GM23338 (cell line): Measurements from ENCODE around the gene TRIM63. TPM values are rescaled to one million over a fixed set of nuclear protein-coding genes. Genes with fewer than 3 reads are reported as not detected.

Experiments used
- ATAC-seq: fragments of 200-7000 bp; cut with Tn5 transposase; 3 replicates; pipeline ENCODE4 v1.9.1; 2020
- DNase-seq: peaks from one replicate; pipeline ENCODE4 v3.0.0-alpha.2; 2015; ENCODE audit warnings: low spot score
- H2AFZ ChIP-seq: fragments of 200-600 bp; sonication (generic); 2 replicates; pipeline ENCODE4 v1.8.0; 2016; ENCODE audit warnings: antibody characterized with exemption, mild to moderate bottlenecking, moderate library complexity
- H3F3A ChIP-seq: fragments of 200-600 bp; sonication (generic); replicated peaks from 2 replicates; pipeline ENCODE4 v1.8.0; 2017; ENCODE audit warnings: antibody characterized with exemption, mixed run types, low read depth
- H3K27ac ChIP-seq: fragments of 200-600 bp; sonication (generic); 2 replicates; pipeline ENCODE4 v1.6.1; 2016; ENCODE audit warnings: low read depth
- H3K27me3 ChIP-seq: fragments of 200-600 bp; sonication (generic); 2 replicates; pipeline ENCODE4 v1.8.0; 2016; ENCODE audit warnings: mild to moderate bottlenecking, mixed run types, moderate library complexity; ENCODE audit not compliant: insufficient read depth
- H3K36me3 ChIP-seq: fragments of 200-600 bp; sonication (generic); 2 replicates; pipeline ENCODE4 v1.8.0; 2016; ENCODE audit warnings: mild to moderate bottlenecking; ENCODE audit not compliant: insufficient read depth
- H3K4me1 ChIP-seq: fragments of 200-600 bp; sonication (generic); 2 replicates; pipeline ENCODE4 v1.8.0; 2016; ENCODE audit warnings: mild to moderate bottlenecking, moderate library complexity; ENCODE audit not compliant: insufficient read depth
- H3K4me2 ChIP-seq: fragments of 200-600 bp; sonication (generic); 2 replicates; pipeline ENCODE4 v1.7.1; 2017; ENCODE audit warnings: mixed run types
- H3K4me3 ChIP-seq: fragments of 200-600 bp; sonication (generic); 2 replicates; pipeline ENCODE4 v1.6.1; 2016; ENCODE audit warnings: mixed run types
- H3K79me2 ChIP-seq: fragments of 200-600 bp; sonication (generic); replicated peaks from 2 replicates; pipeline ENCODE4 v1.8.0; 2017; ENCODE audit warnings: mild to moderate bottlenecking; ENCODE audit not compliant: insufficient read depth
- H3K9me2 ChIP-seq: fragments of 200-600 bp; sonication (generic); 2 replicates; pipeline ENCODE4 v1.8.0; 2017; ENCODE audit not compliant: insufficient read depth
- H4K20me1 ChIP-seq: fragments of 200-600 bp; sonication (generic); replicated peaks from 2 replicates; pipeline ENCODE4 v1.8.0; 2017; ENCODE audit warnings: mild to moderate bottlenecking; ENCODE audit not compliant: insufficient read depth
- H3K27ac Mint-ChIP-seq: 2 replicates; pipeline ENCODE4 v1.8.0; 2020; ENCODE audit warnings: inconsistent platforms, mild to moderate bottlenecking, moderate library complexity, mixed read lengths
- H3K27me3 Mint-ChIP-seq: 3 replicates; pipeline ENCODE4 v1.8.0; 2022; ENCODE audit warnings: low read depth, mild to moderate bottlenecking, moderate library complexity, mixed read lengths, inconsistent platforms; ENCODE audit not compliant: insufficient read depth, poor library complexity
- H3K36me3 Mint-ChIP-seq: 3 replicates; pipeline ENCODE4 v1.8.0; 2021; ENCODE audit warnings: low read depth, mild to moderate bottlenecking, inconsistent platforms, moderate library complexity, mixed read lengths
- H3K4me1 Mint-ChIP-seq: 3 replicates; pipeline ENCODE4 v1.8.0; 2020; ENCODE audit warnings: mild to moderate bottlenecking, inconsistent platforms, mixed read lengths
- H3K4me3 Mint-ChIP-seq: 3 replicates; pipeline ENCODE4 v1.8.0; 2021; ENCODE audit warnings: moderate library complexity, mild to moderate bottlenecking, inconsistent platforms, mixed read lengths
- H3K9me3 Mint-ChIP-seq: 3 replicates; pipeline ENCODE4 v1.8.0; 2020; ENCODE audit warnings: moderate library complexity, mild to moderate bottlenecking, inconsistent platforms, mixed read lengths
- CREB1 ChIP-seq: fragments of 250-450 bp; sonication (Bioruptor Pico); IDR thresholded peaks from 2 replicates; pipeline ENCODE4 v1.5.0; 2020; ENCODE audit warnings: low read depth, mild to moderate bottlenecking, moderate library complexity
- CTCF ChIP-seq, 2 experiments: fragments of 200-600 bp in 1 of 2; sonication (generic) in 1 of 2; conservative IDR thresholded peaks; 2 replicates each; pipeline versions ENCODE4 v1.5.1 to v1.6.1; 2016 to 2017; ENCODE audit warnings: antibody characterized with exemption in 2 of 2, low read depth in 2 of 2, mild to moderate bottlenecking in 2 of 2, moderate library complexity in 1 of 2
- EZH2 ChIP-seq: fragments of 200-600 bp; sonication (generic); IDR thresholded peaks from one replicate; pipeline ENCODE4 v1.8.0; 2017; ENCODE audit warnings: antibody characterized with exemption, mild to moderate bottlenecking, low read depth; ENCODE audit not compliant: unreplicated experiment
- EZH2phosphoT487 ChIP-seq: fragments of 200-600 bp; sonication (generic); IDR thresholded peaks from one replicate; pipeline ENCODE4 v1.8.1; 2018; ENCODE audit warnings: antibody characterized with exemption; ENCODE audit not compliant: unreplicated experiment
- JUNB ChIP-seq: IDR thresholded peaks from one replicate; pipeline ENCODE4 v1.6.1; 2016; ENCODE audit warnings: antibody characterized with exemption; ENCODE audit not compliant: unreplicated experiment
- NANOG ChIP-seq: IDR thresholded peaks from 2 replicates; pipeline ENCODE4 v1.6.1; 2016; ENCODE audit warnings: antibody characterized with exemption, borderline replicate concordance
- POLR2AphosphoS5 ChIP-seq: IDR thresholded peaks from 2 replicates; pipeline ENCODE4 v1.6.1; 2016; ENCODE audit warnings: antibody characterized with exemption, low read depth
- STAT1 ChIP-seq: IDR thresholded peaks from one replicate; pipeline ENCODE4 v1.6.1; 2016; ENCODE audit warnings: antibody characterized with exemption; ENCODE audit not compliant: unreplicated experiment
- ZNF114 ChIP-seq: fragments of 250-450 bp; sonication (Bioruptor Pico); IDR thresholded peaks from 2 replicates; pipeline ENCODE4 v1.5.0; 2020; ENCODE audit warnings: mild to moderate bottlenecking, moderate library complexity
- ZNF331 ChIP-seq: fragments of 250-450 bp; sonication (Bioruptor Pico); IDR thresholded peaks from 2 replicates; pipeline ENCODE4 v1.5.0; 2020; ENCODE audit warnings: low read depth, mild to moderate bottlenecking, moderate library complexity
- polyA plus RNA-seq: library from polyadenylated mRNA; unstranded; fragments of >200 nt; fragmentation: Nextera tagmentation; extraction: Ambion mirVana; gene quantifications from 2 replicates; pipeline ENCODE4 v1.2.1, GENCODE V29; 2016
- total RNA-seq: library from RNA; depleted of rRNA; stranded (reverse); fragments of >200 nt; shearing (Covaris generic); gene quantifications from 2 replicates; pipeline ENCODE4 v1.2.3, GENCODE V29; 2014
- TF ChIP-seq, protein P1 (sequence below): IDR thresholded peaks from one replicate; pipeline ENCODE4 v1.6.1; 2018; ENCODE audit warnings: antibody characterized with exemption; ENCODE audit not compliant: unreplicated experiment
- TF ChIP-seq, protein P2 (sequence below): IDR thresholded peaks from 2 replicates; pipeline ENCODE4 v1.6.1; 2016; ENCODE audit warnings: antibody characterized with exemption
- TF ChIP-seq, protein P3 (sequence below): fragments of 250-450 bp; sonication (Bioruptor Pico); IDR thresholded peaks from 2 replicates; pipeline ENCODE4 v1.5.0; 2020; ENCODE audit warnings: mild to moderate bottlenecking, moderate library complexity

Gene TRIM63
- total and polyA plus RNA-seq, 2 experiments from 2014 or later = 0.17 TPM; not detected in 1

DNA sequence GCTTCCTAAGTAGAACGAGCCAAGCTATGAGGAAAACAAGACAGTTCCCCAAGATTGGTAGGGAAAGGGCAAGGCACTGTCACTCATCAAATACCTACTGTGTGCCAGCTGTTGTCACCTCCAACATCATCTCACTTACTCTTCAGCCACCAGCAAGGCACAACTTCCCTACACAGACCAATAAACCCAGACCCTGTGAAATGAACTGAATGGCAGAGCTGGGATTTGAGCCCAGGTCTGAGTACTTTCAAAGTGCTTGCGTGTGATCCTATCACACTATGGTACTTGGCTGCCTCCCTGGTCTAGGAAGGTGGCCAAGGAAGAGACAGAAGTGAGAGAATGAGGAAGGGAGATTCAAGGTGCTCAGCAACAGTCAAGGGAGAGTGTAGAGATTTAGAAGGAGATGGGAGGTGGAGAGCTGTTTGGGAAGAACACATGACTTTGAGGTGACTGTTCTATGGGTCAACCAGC, 16.7 kb upstream of the TRIM63 start:
- Histone ChIP-seq H2AFZ (no peak overlapping the region), H3K4me2 (no peak overlapping the region), H3K36me3 (no peaks in the 10 kb centered on the region), H3K27me3 (no peaks in the 10 kb centered on the region), H3K79me2 (no peaks in the 10 kb centered on the region), H3K4me3 (no peak overlapping the region), H3F3A (no peaks in the 10 kb centered on the region), H3K27ac (no peak overlapping the region), H3K9me2 (no peaks in the 10 kb centered on the region), H4K20me1 (no peaks in the 10 kb centered on the region), H3K4me1 (peaks cover 4% of the 10 kb centered on the region; the same call in 1 of the 2 replicates)
- DNase-seq = no peak
- Mint-ChIP-seq H3K36me3 (no peaks in the 10 kb centered on the region), H3K9me3 (no peaks in the 10 kb centered on the region), H3K27me3 (no peaks in the 10 kb centered on the region), H3K27ac (no peak overlapping the region), H3K4me1 (peaks cover 4% of the 10 kb centered on the region; the same call in 2 of the 3 replicates), H3K4me3 (no peak overlapping the region)
- TF ChIP-seq ZNF114 = no peak
- TF ChIP-seq EZH2 = no peak
- TF ChIP-seq, protein P1, sequence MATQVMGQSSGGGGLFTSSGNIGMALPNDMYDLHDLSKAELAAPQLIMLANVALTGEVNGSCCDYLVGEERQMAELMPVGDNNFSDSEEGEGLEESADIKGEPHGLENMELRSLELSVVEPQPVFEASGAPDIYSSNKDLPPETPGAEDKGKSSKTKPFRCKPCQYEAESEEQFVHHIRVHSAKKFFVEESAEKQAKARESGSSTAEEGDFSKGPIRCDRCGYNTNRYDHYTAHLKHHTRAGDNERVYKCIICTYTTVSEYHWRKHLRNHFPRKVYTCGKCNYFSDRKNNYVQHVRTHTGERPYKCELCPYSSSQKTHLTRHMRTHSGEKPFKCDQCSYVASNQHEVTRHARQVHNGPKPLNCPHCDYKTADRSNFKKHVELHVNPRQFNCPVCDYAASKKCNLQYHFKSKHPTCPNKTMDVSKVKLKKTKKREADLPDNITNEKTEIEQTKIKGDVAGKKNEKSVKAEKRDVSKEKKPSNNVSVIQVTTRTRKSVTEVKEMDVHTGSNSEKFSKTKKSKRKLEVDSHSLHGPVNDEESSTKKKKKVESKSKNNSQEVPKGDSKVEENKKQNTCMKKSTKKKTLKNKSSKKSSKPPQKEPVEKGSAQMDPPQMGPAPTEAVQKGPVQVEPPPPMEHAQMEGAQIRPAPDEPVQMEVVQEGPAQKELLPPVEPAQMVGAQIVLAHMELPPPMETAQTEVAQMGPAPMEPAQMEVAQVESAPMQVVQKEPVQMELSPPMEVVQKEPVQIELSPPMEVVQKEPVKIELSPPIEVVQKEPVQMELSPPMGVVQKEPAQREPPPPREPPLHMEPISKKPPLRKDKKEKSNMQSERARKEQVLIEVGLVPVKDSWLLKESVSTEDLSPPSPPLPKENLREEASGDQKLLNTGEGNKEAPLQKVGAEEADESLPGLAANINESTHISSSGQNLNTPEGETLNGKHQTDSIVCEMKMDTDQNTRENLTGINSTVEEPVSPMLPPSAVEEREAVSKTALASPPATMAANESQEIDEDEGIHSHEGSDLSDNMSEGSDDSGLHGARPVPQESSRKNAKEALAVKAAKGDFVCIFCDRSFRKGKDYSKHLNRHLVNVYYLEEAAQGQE = no peak
- no peak for TF ChIP-seq STAT1
- TF ChIP-seq, protein P2, sequence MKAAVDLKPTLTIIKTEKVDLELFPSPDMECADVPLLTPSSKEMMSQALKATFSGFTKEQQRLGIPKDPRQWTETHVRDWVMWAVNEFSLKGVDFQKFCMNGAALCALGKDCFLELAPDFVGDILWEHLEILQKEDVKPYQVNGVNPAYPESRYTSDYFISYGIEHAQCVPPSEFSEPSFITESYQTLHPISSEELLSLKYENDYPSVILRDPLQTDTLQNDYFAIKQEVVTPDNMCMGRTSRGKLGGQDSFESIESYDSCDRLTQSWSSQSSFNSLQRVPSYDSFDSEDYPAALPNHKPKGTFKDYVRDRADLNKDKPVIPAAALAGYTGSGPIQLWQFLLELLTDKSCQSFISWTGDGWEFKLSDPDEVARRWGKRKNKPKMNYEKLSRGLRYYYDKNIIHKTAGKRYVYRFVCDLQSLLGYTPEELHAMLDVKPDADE = no peak
- no peak for TF ChIP-seq POLR2AphosphoS5
- TF ChIP-seq, protein P3, sequence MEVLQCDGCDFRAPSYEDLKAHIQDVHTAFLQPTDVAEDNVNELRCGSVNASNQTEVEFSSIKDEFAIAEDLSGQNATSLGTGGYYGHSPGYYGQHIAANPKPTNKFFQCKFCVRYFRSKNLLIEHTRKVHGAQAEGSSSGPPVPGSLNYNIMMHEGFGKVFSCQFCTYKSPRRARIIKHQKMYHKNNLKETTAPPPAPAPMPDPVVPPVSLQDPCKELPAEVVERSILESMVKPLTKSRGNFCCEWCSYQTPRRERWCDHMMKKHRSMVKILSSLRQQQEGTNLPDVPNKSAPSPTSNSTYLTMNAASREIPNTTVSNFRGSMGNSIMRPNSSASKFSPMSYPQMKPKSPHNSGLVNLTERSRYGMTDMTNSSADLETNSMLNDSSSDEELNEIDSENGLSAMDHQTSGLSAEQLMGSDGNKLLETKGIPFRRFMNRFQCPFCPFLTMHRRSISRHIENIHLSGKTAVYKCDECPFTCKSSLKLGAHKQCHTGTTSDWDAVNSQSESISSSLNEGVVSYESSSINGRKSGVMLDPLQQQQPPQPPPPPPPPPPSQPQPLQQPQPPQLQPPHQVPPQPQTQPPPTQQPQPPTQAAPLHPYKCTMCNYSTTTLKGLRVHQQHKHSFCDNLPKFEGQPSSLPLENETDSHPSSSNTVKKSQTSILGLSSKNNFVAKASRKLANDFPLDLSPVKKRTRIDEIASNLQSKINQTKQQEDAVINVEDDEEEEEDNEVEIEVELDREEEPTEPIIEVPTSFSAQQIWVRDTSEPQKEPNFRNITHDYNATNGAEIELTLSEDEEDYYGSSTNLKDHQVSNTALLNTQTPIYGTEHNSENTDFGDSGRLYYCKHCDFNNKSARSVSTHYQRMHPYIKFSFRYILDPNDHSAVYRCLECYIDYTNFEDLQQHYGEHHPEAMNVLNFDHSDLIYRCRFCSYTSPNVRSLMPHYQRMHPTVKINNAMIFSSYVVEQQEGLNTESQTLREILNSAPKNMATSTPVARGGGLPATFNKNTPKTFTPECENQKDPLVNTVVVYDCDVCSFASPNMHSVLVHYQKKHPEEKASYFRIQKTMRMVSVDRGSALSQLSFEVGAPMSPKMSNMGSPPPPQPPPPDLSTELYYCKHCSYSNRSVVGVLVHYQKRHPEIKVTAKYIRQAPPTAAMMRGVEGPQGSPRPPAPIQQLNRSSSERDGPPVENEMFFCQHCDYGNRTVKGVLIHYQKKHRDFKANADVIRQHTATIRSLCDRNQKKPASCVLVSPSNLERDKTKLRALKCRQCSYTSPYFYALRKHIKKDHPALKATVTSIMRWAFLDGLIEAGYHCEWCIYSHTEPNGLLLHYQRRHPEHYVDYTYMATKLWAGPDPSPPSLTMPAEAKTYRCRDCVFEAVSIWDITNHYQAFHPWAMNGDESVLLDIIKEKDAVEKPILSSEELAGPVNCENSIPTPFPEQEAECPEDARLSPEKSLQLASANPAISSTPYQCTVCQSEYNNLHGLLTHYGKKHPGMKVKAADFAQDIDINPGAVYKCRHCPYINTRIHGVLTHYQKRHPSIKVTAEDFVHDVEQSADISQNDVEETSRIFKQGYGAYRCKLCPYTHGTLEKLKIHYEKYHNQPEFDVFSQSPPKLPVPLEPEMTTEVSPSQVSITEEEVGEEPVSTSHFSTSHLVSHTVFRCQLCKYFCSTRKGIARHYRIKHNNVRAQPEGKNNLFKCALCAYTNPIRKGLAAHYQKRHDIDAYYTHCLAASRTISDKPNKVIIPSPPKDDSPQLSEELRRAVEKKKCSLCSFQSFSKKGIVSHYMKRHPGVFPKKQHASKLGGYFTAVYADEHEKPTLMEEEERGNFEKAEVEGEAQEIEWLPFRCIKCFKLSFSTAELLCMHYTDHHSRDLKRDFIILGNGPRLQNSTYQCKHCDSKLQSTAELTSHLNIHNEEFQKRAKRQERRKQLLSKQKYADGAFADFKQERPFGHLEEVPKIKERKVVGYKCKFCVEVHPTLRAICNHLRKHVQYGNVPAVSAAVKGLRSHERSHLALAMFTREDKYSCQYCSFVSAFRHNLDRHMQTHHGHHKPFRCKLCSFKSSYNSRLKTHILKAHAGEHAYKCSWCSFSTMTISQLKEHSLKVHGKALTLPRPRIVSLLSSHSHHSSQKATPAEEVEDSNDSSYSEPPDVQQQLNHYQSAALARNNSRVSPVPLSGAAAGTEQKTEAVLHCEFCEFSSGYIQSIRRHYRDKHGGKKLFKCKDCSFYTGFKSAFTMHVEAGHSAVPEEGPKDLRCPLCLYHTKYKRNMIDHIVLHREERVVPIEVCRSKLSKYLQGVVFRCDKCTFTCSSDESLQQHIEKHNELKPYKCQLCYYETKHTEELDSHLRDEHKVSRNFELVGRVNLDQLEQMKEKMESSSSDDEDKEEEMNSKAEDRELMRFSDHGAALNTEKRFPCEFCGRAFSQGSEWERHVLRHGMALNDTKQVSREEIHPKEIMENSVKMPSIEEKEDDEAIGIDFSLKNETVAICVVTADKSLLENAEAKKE (CRISPR knock-in tag) = no peak
- TF ChIP-seq JUNB = no peak
- TF ChIP-seq NANOG = no peak
- no peak for TF ChIP-seq CREB1 (CRISPR knock-in tag)
- no peak for TF ChIP-seq EZH2phosphoT487
- TF ChIP-seq CTCF (conservative IDR thresholded peaks at IDR 0.05; ENCODE audit: low read depth in 2 of 2) = no peak
- no peak for TF ChIP-seq ZNF331 (CRISPR knock-in tag)
- no peak for ATAC-seq
